Upper lobe of left lung (tissue), 4 donors: Measurements from ENCODE around the gene TPO.

Experiments
- CTCF ChIP-seq, 6 experiments: fragments of 450-650 bp in 4 of 6; fragments of 200-600 bp in 2 of 6; sonication (generic) in 2 of 6; IDR thresholded peaks; one replicate each; pipeline ENCODE4 v1.5.1; 2016 to 2019; ENCODE audit warnings: antibody characterized with exemption in 6 of 6
- EP300 ChIP-seq, 4 donors: sonication (generic); formaldehyde crosslinking; IDR thresholded peaks; one replicate each; pipeline ENCODE4 v1.5.1; 2017; ENCODE audit warnings: antibody characterized with exemption in 4 of 4, control low read depth in 2 of 4
- POLR2A ChIP-seq, 4 donors: fragments of 450-650 bp; IDR thresholded peaks; one replicate each; pipeline ENCODE4 v1.5.1; 2016 to 2017; ENCODE audit warnings: antibody characterized with exemption in 4 of 4, mild to moderate bottlenecking in 2 of 4

- no peak for TF ChIP-seq CTCF (IDR thresholded peaks at IDR 0.05)
- TF ChIP-seq POLR2A (IDR thresholded peaks at IDR 0.05) = no peak
- no peak for TF ChIP-seq EP300 (IDR thresholded peaks at IDR 0.05)
Observed at GRCh38 chr2:1448009-1448408, 34.7 kb downstream of the TPO start.
